HG03064 (cell line): ENCODE measurements around the gene ALDH16A1.

ENCODE experiments used
- ATAC-seq: cut with Tn5 transposase; IDR thresholded peaks from one replicate; pipeline ENCODE4 v1.9.1; 2021; ENCODE audit warnings: low read depth; ENCODE audit not compliant: unreplicated experiment

The ALDH16A1 gene

DNA sequence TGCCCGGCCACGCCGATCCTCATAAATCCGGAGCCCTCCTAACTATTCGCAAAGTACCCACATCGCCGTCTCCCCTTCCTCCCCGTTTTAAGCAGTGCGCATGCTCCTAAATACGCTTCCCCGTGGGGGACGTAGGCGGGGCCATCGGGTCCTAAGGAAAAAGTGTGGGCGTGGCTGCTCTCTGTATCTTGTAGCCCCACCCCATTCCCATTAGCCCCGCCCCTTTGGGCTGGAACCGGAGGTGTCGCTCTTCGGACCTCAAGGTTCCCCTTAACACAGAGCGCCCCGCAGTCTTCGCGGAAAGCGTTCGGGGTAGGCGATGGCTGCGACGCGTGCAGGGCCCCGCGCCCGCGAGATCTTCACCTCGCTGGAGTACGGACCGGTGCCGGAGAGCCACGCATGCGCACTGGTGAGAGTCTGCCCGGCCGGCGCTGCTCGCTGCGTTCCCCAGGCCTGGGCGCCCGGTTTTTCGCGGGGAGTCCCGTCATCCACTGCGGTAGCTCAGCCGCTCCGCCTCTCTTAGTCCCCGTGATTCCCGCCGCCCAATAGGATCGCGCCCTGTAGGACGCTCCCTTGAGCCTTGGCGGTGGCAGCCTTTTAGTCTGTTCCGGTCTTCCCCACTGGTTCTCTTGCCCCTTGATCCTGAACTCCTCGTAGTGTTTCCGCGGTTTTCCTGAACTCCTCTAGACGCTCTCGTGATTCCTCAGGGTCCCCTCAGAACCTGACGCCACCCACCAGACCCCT, at the start of gene ALDH16A1:
Gene ALDH16A1 (plus strand): TSS at position 213 of the 744 bp plus-strand sequence. CDS start 107 bp downstream, at position 320.
- peak; percentile 81 for ATAC-seq

GRCh38 chr19:49403404-49404187, 49.4 kb upstream of the ALDH16A1 start:
- ATAC-seq = no peak

- no peak for ATAC-seq
Measured at GRCh38 chr19:49407079-49407478, 45.9 kb upstream of the ALDH16A1 start.

DNA sequence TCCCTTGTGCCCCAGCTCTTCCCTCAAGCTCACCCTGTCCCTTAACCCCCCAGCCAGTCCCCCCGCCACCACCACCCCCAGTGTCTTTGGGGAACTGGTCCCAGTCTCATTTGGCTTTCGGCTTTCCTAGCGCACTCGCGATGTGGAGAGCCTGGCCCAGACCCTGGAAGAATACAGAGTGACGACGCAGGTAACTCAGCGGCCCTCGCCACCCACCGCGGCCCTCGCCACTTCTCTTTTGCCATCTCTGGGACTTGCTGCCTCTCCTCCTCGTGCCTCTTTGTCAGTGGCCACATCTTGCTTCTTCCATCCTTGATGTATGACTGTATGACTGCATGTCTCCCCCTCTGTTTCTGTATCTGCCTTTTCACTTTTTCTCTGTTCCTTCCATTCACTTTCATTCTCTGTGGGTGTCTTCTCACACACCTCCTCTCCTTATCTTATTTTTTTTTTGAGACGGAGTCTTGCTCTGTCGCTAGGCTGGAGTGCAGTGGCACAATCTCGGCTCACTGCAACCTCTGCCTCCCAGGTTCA, 45.5 kb upstream of the ALDH16A1 start:
- no peak for ATAC-seq

- no peak for ATAC-seq
Measured at GRCh38 chr19:49408816-49409440, 44.1 kb upstream of the ALDH16A1 start.

- ATAC-seq = no peak
Measured at GRCh38 chr19:49409441-49410029, 43.5 kb upstream of the ALDH16A1 start.

DNA sequence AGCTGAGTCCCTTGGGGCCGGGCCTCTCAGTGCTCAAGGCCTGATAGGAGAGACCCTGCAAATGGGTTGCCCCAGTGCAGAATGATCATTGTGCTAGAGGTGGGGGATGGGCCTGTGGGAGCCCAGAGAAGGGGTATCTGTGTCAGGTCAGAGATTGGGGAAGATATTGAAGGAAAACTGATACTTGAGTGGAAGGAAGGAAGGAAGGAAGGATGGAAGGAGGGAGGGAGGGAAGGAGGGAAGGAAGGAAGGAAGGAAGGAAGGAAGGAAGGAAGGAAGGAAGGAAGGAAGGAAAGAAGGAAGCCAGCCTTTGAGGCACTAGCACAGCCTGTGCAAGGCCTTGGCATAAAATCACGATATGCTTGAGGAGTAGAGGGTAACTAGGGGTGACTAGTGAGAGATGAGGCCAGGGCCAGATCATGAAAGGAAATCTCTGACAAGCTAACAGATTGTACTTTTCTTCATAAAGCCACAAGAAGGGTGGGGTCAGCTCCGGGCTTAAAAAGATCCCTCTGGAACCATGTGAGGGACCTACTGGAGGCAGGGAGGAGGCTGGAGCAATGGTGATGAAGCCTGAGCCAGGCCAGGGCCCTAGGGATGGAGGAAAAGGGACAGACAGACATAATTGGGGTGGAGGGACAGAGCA, 41.2 kb upstream of the ALDH16A1 start:
- ATAC-seq = no peak

DNA sequence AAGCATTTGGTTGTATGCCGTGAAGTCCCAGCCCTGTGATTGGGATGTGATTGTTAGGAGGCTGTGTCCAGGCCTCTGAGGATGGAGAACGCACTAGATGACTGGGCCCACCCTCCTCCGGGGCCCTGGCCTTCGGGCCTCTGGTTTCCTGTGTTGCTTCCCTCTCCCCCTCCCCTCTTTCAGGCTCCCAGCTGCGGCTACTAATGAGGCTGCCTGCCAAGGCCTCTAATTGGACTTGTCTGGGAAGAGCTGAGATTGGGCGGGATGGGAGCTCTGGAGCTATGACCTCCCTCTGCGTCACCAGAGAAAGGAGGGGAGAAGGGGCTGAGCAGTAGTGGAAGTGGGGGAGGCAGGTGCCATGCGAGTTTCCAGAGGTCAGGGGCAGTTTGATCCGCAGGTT, 39.7 kb upstream of the ALDH16A1 start:
- no peak for ATAC-seq

DNA sequence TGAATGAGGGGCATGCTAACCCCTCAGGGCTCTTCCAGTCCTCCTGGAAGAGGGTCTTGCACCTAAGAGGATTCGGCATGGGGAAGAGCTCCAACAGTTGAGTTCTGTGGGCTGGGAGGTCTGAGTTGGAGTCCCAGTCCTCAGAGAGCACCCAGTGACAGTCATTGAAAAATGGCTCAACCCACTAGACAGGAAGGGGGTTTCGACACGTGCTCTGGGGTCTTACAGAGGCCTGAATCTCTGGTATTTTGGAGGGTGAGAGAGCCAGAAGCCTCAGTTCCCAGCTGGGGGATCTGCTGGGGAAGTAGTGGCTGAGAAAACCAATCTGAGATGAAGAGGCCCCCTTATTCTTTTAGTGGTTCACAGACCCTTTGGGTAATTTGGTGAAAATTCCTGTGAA, 38.8 kb upstream of the ALDH16A1 start:
- no peak for ATAC-seq

DNA sequence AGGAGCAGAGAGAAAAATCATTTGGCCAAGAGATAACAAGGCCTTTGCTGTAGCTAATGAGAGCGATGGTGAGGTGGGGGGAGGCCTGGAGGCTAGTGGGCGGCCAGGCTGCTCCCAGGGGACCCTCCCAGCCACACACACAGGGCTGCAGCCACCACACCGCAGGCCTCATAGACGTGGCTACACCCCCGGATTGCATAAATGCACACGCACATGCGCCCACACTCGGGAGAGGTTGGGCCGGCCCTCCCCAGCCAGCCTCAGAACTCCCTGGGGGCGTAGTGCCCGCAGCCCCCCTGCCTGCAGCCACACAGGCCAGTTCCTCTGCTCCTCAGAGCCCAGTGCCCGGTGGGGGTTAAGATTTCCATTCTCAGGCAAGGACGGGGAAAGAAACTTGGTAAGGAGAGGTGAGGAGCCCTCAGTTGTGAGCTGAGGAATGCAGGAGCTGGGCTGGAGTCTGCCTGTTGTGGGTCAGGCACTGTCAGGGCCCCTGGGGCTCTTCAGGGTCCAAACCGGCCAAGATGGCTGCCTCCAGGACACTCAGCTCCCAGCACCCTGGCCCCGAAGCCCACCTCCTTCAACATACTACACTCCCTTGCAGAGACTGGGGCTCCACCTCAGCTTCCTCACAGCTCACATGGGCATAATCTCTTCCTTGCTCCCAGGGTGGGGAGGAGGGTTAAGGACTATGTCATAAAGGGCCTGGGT, 37.8 kb upstream of the ALDH16A1 start:
- ATAC-seq = no peak

DNA sequence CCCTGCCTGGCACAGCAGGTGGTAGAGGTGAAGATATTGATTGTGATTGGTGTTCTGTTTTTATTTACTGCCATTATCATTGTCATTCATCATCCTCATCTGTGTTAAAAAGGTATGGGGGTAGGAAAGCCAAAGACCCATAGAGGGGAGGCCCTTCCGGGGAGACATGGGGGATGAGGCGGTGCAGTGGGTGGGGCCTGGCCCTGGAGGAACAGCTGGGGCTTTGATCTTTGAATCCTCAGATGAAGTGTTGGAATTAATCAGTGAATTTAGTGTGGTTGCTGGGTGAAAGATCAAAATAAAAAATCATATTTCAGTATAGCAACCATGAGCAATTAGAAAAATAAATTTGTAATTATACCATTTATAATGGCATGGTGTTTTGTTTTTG, 37.2 kb upstream of the ALDH16A1 start:
- ATAC-seq = no peak

DNA sequence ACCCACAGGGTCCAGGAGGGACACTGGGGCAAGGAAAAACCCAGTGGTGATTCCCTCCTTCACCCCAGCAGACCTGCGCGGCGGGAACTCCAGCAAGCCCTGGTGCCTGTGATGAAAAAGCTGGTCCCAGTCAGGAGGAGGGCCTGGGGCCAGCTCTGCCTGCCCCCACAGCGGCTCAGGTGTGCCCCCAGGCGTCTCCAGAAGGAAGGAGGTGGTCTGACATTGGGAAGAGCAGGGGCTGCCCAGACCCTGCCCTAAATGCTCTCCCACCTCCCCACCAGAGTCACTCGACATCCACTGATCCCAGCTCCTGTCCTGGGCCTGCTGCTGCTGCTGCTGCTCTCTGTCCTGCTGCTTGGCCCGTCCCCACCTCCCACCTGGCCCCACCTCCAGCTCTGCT, 35.9 kb upstream of the ALDH16A1 start:
- ATAC-seq = no peak

GRCh38 chr19:49418511-49418910, 34.5 kb upstream of the ALDH16A1 start:
- no peak for ATAC-seq

- ATAC-seq = no peak
Measured at GRCh38 chr19:49419173-49419572, 33.9 kb upstream of the ALDH16A1 start.

- no peak for ATAC-seq
Measured at GRCh38 chr19:49420227-49420626, 32.8 kb upstream of the ALDH16A1 start.

DNA sequence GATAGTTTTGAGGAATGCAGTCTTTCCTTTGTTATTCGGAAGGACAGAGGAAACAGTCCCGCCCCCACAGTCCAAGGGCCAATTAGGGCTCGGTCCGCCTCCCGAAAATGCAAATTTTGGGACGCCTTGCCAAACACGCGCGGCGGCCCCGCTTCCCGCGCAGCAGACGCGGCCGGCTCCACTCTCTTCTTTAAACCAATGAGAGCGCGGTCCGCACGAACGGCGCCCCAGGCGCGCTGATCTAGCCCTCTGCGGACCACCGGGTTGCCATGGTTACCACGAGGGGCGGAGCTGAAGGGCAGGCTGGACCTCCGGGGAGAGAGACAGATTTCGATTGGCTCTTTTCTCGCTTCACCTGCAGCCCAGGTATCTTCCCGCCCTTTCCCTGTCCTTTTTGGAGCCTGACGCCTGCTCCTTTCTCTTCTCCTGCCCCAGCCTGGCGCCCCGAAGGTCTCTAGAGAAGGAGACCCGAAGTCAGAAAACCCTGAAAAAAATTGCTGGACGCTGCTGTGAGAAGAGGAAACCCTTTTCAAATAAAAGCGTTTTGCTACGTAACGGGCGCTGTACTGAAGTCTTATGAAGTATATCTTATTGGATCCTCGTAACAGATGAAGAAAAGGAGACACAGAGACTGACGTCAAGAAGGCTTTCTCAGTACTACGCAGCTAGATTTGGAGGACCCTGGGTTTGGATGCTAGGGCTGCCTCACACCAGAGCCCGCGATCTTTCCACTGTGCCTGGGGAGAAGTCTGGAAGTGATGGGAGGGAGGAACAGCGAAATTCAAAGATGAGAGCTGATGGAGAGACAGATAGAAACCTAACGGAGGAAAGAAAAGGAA, 31.8 kb upstream of the ALDH16A1 start:
- ATAC-seq = no peak

DNA sequence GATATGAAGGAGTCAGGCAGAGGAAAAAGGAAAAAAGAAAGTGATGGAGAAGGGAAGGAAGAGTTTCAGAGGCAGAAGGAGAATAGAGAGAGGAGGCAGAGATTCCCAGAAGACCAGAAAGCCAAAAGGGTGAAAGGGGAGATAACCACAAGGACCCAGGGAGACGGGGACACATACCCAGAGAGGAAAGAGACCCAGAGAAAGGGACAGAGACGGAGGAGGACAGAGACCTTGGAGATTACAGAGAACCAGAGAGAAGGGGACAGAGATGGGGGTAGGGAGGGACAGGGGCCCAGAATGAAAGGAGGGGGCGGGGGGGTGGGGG, 31.2 kb upstream of the ALDH16A1 start:
- no peak for ATAC-seq

DNA sequence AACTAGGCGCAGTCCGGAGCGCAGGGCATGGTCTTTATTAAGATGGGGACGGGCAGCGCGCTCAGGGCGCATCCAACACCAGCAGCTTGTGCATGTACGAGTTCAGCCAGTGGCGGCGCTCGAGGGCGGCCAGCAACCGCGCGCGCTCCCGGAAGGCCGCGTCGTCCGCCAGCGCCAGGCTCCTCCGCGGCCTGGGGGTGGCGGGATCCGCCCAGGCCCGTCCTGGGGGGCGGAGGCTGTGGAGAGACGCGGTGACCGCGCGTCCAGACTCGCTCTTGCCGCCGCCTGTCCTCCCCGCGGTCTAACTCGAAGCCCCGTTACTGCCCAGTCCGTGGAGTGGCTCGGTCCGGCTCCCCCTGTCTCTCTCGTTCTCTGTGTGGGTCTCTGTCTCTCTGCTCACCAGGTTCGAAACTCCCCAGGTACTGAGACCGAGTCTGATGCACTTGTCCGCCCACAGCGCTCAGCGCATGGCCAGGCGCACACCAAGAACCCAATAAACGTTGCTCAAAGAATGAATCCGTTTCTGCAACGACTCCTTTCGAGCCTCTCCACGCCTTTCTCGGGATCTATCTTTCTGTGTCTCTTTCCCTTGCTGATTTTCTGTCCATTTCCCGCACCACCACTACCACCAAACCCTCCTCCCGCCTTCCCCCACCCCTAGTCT, 30.5 kb upstream of the ALDH16A1 start:
- ATAC-seq = no peak
